Measurements from ENCODE around the gene XIAP.
A peak's percentile ranks its signal among the peaks of the same experiment; 100 is the strongest.
"Not testable (repeated sequence)": the region's sequence is repeated elsewhere in the genome, so short reads cannot be mapped to it uniquely, and the experiment has no call there.

XIAP gene

GRCh38 chrX:123878252-123878721 lies 18.4 kb downstream of the XIAP start:
- DNase-seq = no peak

GRCh38 chrX:123881330-123881729 lies 21.5 kb downstream of the XIAP start:
- TF ChIP-seq CTCF (IDR thresholded peaks at IDR 0.05; ENCODE audit: low read depth, low read length, missing control alignments) = no peak

More at GRCh38 chrX:123878252-123878721, 18.4 kb downstream of the XIAP start:
- Histone ChIP-seq H3K27me3 (replicated peaks) (no peaks in the 10 kb centered on the region), H3K27ac (peak overlapping the region; percentile 16), H3K36me3 (replicated peaks) (no peaks in the 10 kb centered on the region), H3K4me3 (ENCODE audit: low read depth, low read length) (no peak overlapping the region)
- in situ Hi-C loops (cut with HindIII; ENCODE audit: low pct_ligation_motif_present, low sequenced_read_pairs) = no loop called here
- TF ChIP-seq CTCF (IDR thresholded peaks at IDR 0.05; ENCODE audit: low read depth, low read length, missing control alignments) = no peak

GRCh38 chrX:123882391-123882790 lies 22.5 kb downstream of the XIAP start:
- no peak overlapping the region for H3K27ac ChIP-seq
- DNase-seq = no peak
- no peaks in the 10 kb centered on the region for H3K27me3 ChIP-seq (replicated peaks)
- H3K4me3 ChIP-seq (ENCODE audit: low read depth, low read length) = no peak overlapping the region
- no peaks in the 10 kb centered on the region for H3K36me3 ChIP-seq (replicated peaks)
- in situ Hi-C loops (cut with HindIII; ENCODE audit: low pct_ligation_motif_present, low sequenced_read_pairs) = no loop called here
- no peak for TF ChIP-seq CTCF (IDR thresholded peaks at IDR 0.05; ENCODE audit: low read depth, low read length, missing control alignments)

More at GRCh38 chrX:123881330-123881729, 21.5 kb downstream of the XIAP start:
- no peak for DNase-seq
- H3K36me3 ChIP-seq (replicated peaks) = no peaks in the 10 kb centered on the region
- H3K4me3 ChIP-seq (ENCODE audit: low read depth, low read length) = no peak overlapping the region
- H3K27ac ChIP-seq = no peak overlapping the region
- H3K27me3 ChIP-seq (replicated peaks) = no peaks in the 10 kb centered on the region
- in situ Hi-C loops (cut with HindIII; ENCODE audit: low pct_ligation_motif_present, low sequenced_read_pairs) = no loop called here

GRCh38 chrX:123884809-123885408 lies 25.1 kb downstream of the XIAP start:
- H3K27ac ChIP-seq = no peak overlapping the region
- in situ Hi-C loops (cut with HindIII; ENCODE audit: low pct_ligation_motif_present, low sequenced_read_pairs) = no loop called here
- no peaks in the 10 kb centered on the region for H3K27me3 ChIP-seq (replicated peaks)
- H3K4me3 ChIP-seq (ENCODE audit: low read depth, low read length) = no peak overlapping the region
- peak; percentile 39 for DNase-seq
- no peaks in the 10 kb centered on the region for H3K36me3 ChIP-seq (replicated peaks)
- TF ChIP-seq CTCF (IDR thresholded peaks at IDR 0.05; ENCODE audit: low read depth, low read length, missing control alignments) = peak; percentile 33

DNA sequence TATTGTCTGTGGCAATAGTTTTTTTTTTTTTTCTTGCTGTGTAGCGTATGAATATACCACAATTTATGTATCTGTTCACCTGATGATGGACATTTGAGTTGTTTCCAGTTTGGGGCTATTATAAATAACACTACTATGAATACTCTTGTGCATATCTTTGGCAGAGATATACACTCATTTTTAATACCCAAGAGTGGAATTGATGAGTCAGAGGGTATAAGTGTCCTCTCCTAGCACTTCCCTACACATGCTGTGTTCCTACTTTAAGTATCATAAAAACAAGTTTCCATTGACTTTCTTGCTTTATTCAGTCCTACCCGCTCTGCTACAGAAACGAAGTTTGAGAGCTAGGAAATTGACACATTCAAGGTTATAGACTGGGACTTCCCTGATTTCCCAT lies 39.8 kb downstream of the XIAP start:
- TF ChIP-seq CTCF (IDR thresholded peaks at IDR 0.05; ENCODE audit: low read depth, low read length, missing control alignments) = no peak
- H3K27me3 ChIP-seq (replicated peaks) = no peaks in the 10 kb centered on the region
- H3K27ac ChIP-seq = no peak overlapping the region
- in situ Hi-C loops (cut with HindIII; ENCODE audit: low pct_ligation_motif_present, low sequenced_read_pairs) = no loop called here
- no peak for DNase-seq
- no peak overlapping the region for H3K4me3 ChIP-seq (ENCODE audit: low read depth, low read length)
- peaks cover 9% of the 10 kb centered on the region for H3K36me3 ChIP-seq (replicated peaks)

- H3K27me3 ChIP-seq (replicated peaks); H3K36me3 ChIP-seq (replicated peaks); DNase-seq; H3K4me3 ChIP-seq (ENCODE audit: low read depth, low read length); in situ Hi-C loops (cut with HindIII; ENCODE audit: low pct_ligation_motif_present, low sequenced_read_pairs); H3K27ac ChIP-seq: not testable (repeated sequence)
Observed at GRCh38 chrX:123903261-123903660, 43.4 kb downstream of the XIAP start.

Data from brain microvascular endothelial cell (primary cell).